UCSD-AML1 (cell line): ENCODE data around the gene ENAH.

Experiments used
- DNase-seq: peaks from one replicate; lab custom pipeline; 2025; ENCODE audit not compliant: unreplicated experiment; lab: John Stamatoyannopoulos, UW

The ENAH gene

GRCh38 chr1:225573216-225573615 is 79.7 kb downstream of the ENAH start:
- no peak for DNase-seq

GRCh38 chr1:225572422-225572821 is 80.5 kb downstream of the ENAH start:
- DNase-seq = no peak

GRCh38 chr1:225567789-225568188 is 85.1 kb downstream of the ENAH start:
- DNase-seq = no peak

GRCh38 chr1:225565847-225566246 is 87.1 kb downstream of the ENAH start:
- DNase-seq = no peak

GRCh38 chr1:225561675-225562074 is 91.2 kb downstream of the ENAH start:
- no peak for DNase-seq

- no peak for DNase-seq
These were observed 93.0 kb downstream of the ENAH start for GRCh38 chr1:225559902-225560301.

- no peak for DNase-seq
These were observed 93.6 kb downstream of the ENAH start for GRCh38 chr1:225559326-225559725.

GRCh38 chr1:225556694-225557093 is 96.2 kb downstream of the ENAH start:
- DNase-seq = no peak

- DNase-seq = no peak
These were observed 97.1 kb downstream of the ENAH start for GRCh38 chr1:225555821-225556220.

GRCh38 chr1:225554216-225554812 is 98.6 kb downstream of the ENAH start:
- DNase-seq = no peak

GRCh38 chr1:225549821-225550220 is 103.1 kb downstream of the ENAH start:
- DNase-seq = no peak

- DNase-seq = no peak
These were observed 104.6 kb downstream of the ENAH start for GRCh38 chr1:225548140-225548857.

- no peak for DNase-seq
These were observed 107.3 kb downstream of the ENAH start for GRCh38 chr1:225545649-225546048.

- no peak for DNase-seq
These were observed 108.0 kb downstream of the ENAH start for GRCh38 chr1:225544924-225545323.

- DNase-seq = no peak
These were observed 108.7 kb downstream of the ENAH start for GRCh38 chr1:225544263-225544662.

- no peak for DNase-seq
These were observed 109.6 kb downstream of the ENAH start for GRCh38 chr1:225543350-225543749.

GRCh38 chr1:225541383-225541782 is 111.5 kb downstream of the ENAH start:
- no peak for DNase-seq

GRCh38 chr1:225539575-225539974 is 113.3 kb downstream of the ENAH start:
- no peak for DNase-seq

GRCh38 chr1:225539069-225539468 is 113.9 kb downstream of the ENAH start:
- DNase-seq = no peak

GRCh38 chr1:225537554-225538251 is 115.2 kb downstream of the ENAH start:
- DNase-seq = no peak

- DNase-seq = no peak
These were observed 117.6 kb downstream of the ENAH start for GRCh38 chr1:225535280-225535679.

GRCh38 chr1:225534772-225535171 is 118.2 kb downstream of the ENAH start:
- DNase-seq = no peak
